ENCODE data around the gene LYPLAL1.
"Not testable (repeated sequence)": the region's sequence is repeated elsewhere in the genome, so short reads cannot be mapped to it uniquely, and the experiment has no call there.

Gene LYPLAL1

GRCh38 chr1:219215477-219215876 lies 41.8 kb downstream of the LYPLAL1 start:
- no peak for DNase-seq (ENCODE audit: low spot score)

- no peak for DNase-seq (ENCODE audit: low spot score)
These were observed 47.3 kb downstream of the LYPLAL1 start for GRCh38 chr1:219220945-219221344.

- DNase-seq (ENCODE audit: low spot score), result no peak
These were observed 49.8 kb downstream of the LYPLAL1 start for GRCh38 chr1:219223496-219223895.

- DNase-seq (ENCODE audit: low spot score), result no peak
These were observed 52.5 kb downstream of the LYPLAL1 start for GRCh38 chr1:219226196-219226595.

- DNase-seq (ENCODE audit: low spot score), result no peak
These were observed 53.8 kb downstream of the LYPLAL1 start for GRCh38 chr1:219227360-219228057.

GRCh38 chr1:219228058-219228419 lies 54.4 kb downstream of the LYPLAL1 start:
- no peak for DNase-seq (ENCODE audit: low spot score)

- no peak for DNase-seq (ENCODE audit: low spot score)
These were observed 59.2 kb downstream of the LYPLAL1 start for GRCh38 chr1:219232890-219233289.

DNA sequence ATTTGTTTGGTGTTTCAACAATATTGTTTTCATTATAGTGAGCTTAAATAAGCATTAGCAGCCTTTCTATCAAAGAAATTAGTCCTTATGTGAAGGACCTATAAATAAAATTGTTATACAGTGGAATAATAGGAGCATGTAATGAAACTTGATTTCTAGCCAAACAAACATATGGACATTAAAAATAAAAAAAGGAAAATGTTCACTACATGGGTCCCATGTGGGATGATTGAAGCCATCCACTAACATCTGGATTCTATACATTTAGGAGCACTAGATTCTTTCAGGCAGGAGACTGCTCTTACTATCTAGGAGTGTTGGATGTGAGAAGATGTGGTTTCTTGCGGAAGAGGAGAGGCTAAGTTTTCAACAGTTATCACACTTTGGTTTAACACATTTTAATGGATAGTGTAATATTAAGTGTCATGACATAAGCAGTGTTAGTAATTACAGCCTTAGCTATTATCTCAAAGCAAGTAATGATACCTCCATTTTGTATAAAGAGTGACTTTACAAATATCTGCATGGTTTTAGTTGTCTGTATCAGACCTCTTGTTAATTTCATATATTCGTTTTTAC lies 62.3 kb downstream of the LYPLAL1 start:
- DNase-seq (ENCODE audit: low spot score), result no peak

GRCh38 chr1:219236933-219237610 lies 63.4 kb downstream of the LYPLAL1 start:
- DNase-seq (ENCODE audit: low spot score), result no peak

GRCh38 chr1:219239518-219239917 lies 65.8 kb downstream of the LYPLAL1 start:
- no peak for DNase-seq (ENCODE audit: low spot score)

- no peak for DNase-seq (ENCODE audit: low spot score)
These were observed 71.2 kb downstream of the LYPLAL1 start for GRCh38 chr1:219244864-219245263.

DNA sequence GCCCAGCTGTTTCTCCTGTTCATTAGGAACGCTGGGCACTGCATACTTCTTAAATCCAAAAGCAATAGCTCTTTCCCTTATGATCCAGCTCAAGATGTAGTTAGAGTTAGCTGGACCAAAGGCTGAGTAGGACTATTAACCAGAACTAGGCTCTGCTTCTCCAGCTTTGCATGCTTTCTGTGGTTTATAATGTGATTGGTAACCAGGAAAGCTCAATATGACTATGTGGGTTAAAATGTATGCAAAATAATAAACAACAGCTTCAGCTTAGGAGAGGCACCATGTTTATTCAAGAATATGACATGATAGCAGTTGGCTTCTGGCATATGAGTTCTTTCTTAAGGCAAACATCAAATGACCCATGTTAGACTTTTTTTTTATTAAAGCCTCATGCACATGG lies 73.8 kb downstream of the LYPLAL1 start:
- DNase-seq (ENCODE audit: low spot score), result no peak

- DNase-seq (ENCODE audit: low spot score), result not testable (repeated sequence)
These were observed 76.8 kb downstream of the LYPLAL1 start for GRCh38 chr1:219250468-219250867.

GRCh38 chr1:219257751-219258150 lies 84.1 kb downstream of the LYPLAL1 start:
- DNase-seq (ENCODE audit: low spot score), result no peak

DNA sequence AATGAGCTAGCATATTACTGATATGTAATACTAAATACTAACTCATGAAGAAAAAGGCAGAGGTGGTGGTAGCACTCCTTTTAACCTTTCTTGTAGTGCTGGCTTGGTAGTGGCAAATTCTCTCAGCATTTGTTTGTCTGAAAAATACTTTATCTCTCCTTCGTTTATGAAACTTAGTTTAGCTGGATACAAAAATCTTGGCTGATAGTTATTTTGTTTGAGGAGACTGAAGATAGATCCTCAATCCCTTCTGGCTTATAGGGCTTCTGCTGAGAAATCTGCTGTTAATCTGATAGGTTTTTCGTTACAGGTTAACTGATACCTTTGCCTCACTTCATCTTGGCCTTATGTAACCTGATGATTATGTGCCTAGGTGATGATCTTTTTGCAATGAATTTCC lies 87.8 kb downstream of the LYPLAL1 start:
- DNase-seq (ENCODE audit: low spot score), result no peak
